Trophoblast cell (in vitro differentiated cells and primary cell): ENCODE measurements around the gene TNF.

Experiments
- DNase-seq, 2 donors: peaks; one replicate each; pipeline ENCODE4 v3.0.0-alpha.2; 2016
- H2AFZ ChIP-seq: 2 replicates; pipeline ENCODE4 v1.6.1; 2013; ENCODE audit warnings: low read length, moderate library complexity, mild to moderate bottlenecking; ENCODE audit not compliant: insufficient read depth, poor library complexity
- H2AK5ac ChIP-seq: 2 replicates; pipeline ENCODE4 v1.6.1; 2013; ENCODE audit warnings: mild to moderate bottlenecking, low read length
- H2BK120ac ChIP-seq: 2 replicates; pipeline ENCODE4 v1.6.1; 2013; ENCODE audit warnings: low read length, mild to moderate bottlenecking, moderate library complexity; ENCODE audit not compliant: insufficient read depth, poor library complexity
- H2BK12ac ChIP-seq: 2 replicates; pipeline ENCODE4 v1.6.1; 2013; ENCODE audit warnings: mild to moderate bottlenecking, low read length, moderate library complexity
- H2BK5ac ChIP-seq: 2 replicates; pipeline ENCODE4 v1.6.1; 2013; ENCODE audit warnings: low read length, low read depth, moderate library complexity, mild to moderate bottlenecking; ENCODE audit not compliant: poor library complexity
- H3K14ac ChIP-seq: 2 replicates; pipeline ENCODE4 v1.6.1; 2013; ENCODE audit warnings: mild to moderate bottlenecking, low read length
- H3K18ac ChIP-seq: 2 replicates; pipeline ENCODE4 v1.6.1; 2013; ENCODE audit warnings: mild to moderate bottlenecking, low read length
- H3K23ac ChIP-seq: 2 replicates; pipeline ENCODE4 v1.6.1; 2013; ENCODE audit warnings: low read length
- H3K27ac ChIP-seq: 2 replicates; pipeline ENCODE4 v1.5.1; 2013; ENCODE audit warnings: low read depth, mild to moderate bottlenecking, inconsistent platforms, low read length, moderate library complexity
- H3K27me3 ChIP-seq: 2 replicates; pipeline ENCODE4 v1.6.1; 2013; ENCODE audit warnings: inconsistent platforms, mild to moderate bottlenecking, low read length, moderate library complexity; ENCODE audit not compliant: insufficient read depth
- H3K36me3 ChIP-seq, 2 experiments: 1 replicate in 1 of 2; 2 replicates in 1 of 2; pipeline ENCODE4 v1.6.1; 2013; ENCODE audit warnings: low read length in 2 of 2, mild to moderate bottlenecking in 2 of 2, moderate library complexity in 1 of 2; ENCODE audit not compliant: insufficient read depth in 2 of 2, control insufficient read depth in 1 of 2
- H3K4ac ChIP-seq: 2 replicates; pipeline ENCODE4 v1.6.1; 2013; ENCODE audit warnings: low read depth, mild to moderate bottlenecking, low read length, moderate library complexity
- H3K4me1 ChIP-seq, 2 experiments: 1 replicate in 1 of 2; 2 replicates in 1 of 2; pipeline ENCODE4 v1.6.1; 2013; ENCODE audit warnings: low read length in 2 of 2, mild to moderate bottlenecking in 2 of 2, moderate library complexity in 1 of 2; ENCODE audit not compliant: insufficient read depth in 2 of 2, control insufficient read depth in 1 of 2
- H3K4me2 ChIP-seq: 2 replicates; pipeline ENCODE4 v1.6.1; 2013; ENCODE audit warnings: inconsistent platforms, mild to moderate bottlenecking, low read length, moderate library complexity
- H3K4me3 ChIP-seq: 2 replicates; pipeline ENCODE4 v1.5.1; 2013; ENCODE audit warnings: mild to moderate bottlenecking, low read depth, low read length, inconsistent platforms
- H3K79me1 ChIP-seq: one replicate; pipeline ENCODE4 v1.6.1; 2013; ENCODE audit warnings: low read length
- H3K79me2 ChIP-seq: 2 replicates; pipeline ENCODE4 v1.6.1; 2013; ENCODE audit warnings: low read length, mild to moderate bottlenecking; ENCODE audit not compliant: control insufficient read depth, insufficient read depth, poor library complexity
- H3K9ac ChIP-seq: 2 replicates; pipeline ENCODE4 v1.6.1; 2013; ENCODE audit warnings: mild to moderate bottlenecking, low read length
- H3K9me3 ChIP-seq: 2 replicates; pipeline ENCODE4 v1.6.1; 2013; ENCODE audit warnings: low read depth, mild to moderate bottlenecking, control low read depth, inconsistent platforms, low read length; ENCODE audit not compliant: insufficient read depth
- H4K12ac ChIP-seq: 2 replicates; pipeline ENCODE4 v1.6.1; 2013; ENCODE audit warnings: low read depth, mild to moderate bottlenecking, low read length, moderate library complexity
- H4K8ac ChIP-seq: 2 replicates; pipeline ENCODE4 v1.6.1; 2013; ENCODE audit warnings: low read depth, mild to moderate bottlenecking, low read length, moderate library complexity
- H4K91ac ChIP-seq: one replicate; pipeline ENCODE4 v1.6.1; 2013; ENCODE audit warnings: low read depth, mild to moderate bottlenecking, low read length, moderate library complexity
- WGBS: extraction: QIAGEN DNeasy Blood & Tissue Kit; methylation state at CpG from one replicate; pipeline ENCODE4 v1.1.7; 2013; ENCODE audit warnings: missing lambda C conversion rate; ENCODE audit not compliant: insufficient read length, insufficient coverage; ENCODE audit errors: extremely low coverage; 5-methylcytosine and 5-hydroxymethylcytosine counted together

Gene TNF

GRCh38 chr6:31567531-31568370 is 7.6 kb upstream of the TNF start:
- H3K79me1 ChIP-seq = peaks cover 3% of the 10 kb centered on the region

GRCh38 chr6:31568537-31568961 is 6.8 kb upstream of the TNF start:
- Histone ChIP-seq H3K79me2 (no peaks in the 10 kb centered on the region), H4K91ac (no peak overlapping the region), H3K36me3 (no peaks in the 10 kb centered on the region), H3K79me1 (peaks cover 6% of the 10 kb centered on the region), H3K14ac (no peak overlapping the region), H2BK120ac (no peak overlapping the region), H3K9me3 (no peaks in the 10 kb centered on the region), H4K12ac (no peak overlapping the region), H3K23ac (no peak overlapping the region), H3K27ac (no peak overlapping the region), H2BK12ac (peak overlapping the region; percentile 72), H2AK5ac (peak overlapping the region; percentile 84), H3K4ac (no peak overlapping the region), H2AFZ (no peak overlapping the region), H3K18ac (no peak overlapping the region), H3K4me2 (no peak overlapping the region), H3K4me3 (no peak overlapping the region), H3K4me1 (peaks cover 8 to 9% of the 10 kb centered on the region in 2 experiments), H2BK5ac (no peak overlapping the region), H3K27me3 (no peaks in the 10 kb centered on the region), H4K8ac (no peak overlapping the region), H3K9ac (no peak overlapping the region)
- DNase-seq = peak; percentile 31 to 44
- WGBS = no CpG with 5 or more reads among the region's 3 CpGs

More at GRCh38 chr6:31567531-31568370, 7.6 kb upstream of the TNF start:
- WGBS = no CpG with 5 or more reads among the region's 9 CpGs
- Histone ChIP-seq H3K27ac (no peak overlapping the region), H3K9ac (no peak overlapping the region), H3K27me3 (no peaks in the 10 kb centered on the region), H2AFZ (no peak overlapping the region), H4K91ac (no peak overlapping the region), H2BK12ac (no peak overlapping the region), H3K14ac (no peak overlapping the region), H3K4me2 (no peak overlapping the region), H3K4me3 (no peak overlapping the region), H3K4me1 (peaks cover 3 to 6% of the 10 kb centered on the region in 2 experiments), H4K12ac (no peak overlapping the region), H3K18ac (no peak overlapping the region), H3K23ac (no peak overlapping the region), H2BK5ac (no peak overlapping the region), H3K36me3 (no peaks in the 10 kb centered on the region), H3K9me3 (no peaks in the 10 kb centered on the region), H3K4ac (no peak overlapping the region), H2BK120ac (no peak overlapping the region), H2AK5ac (no peak overlapping the region), H4K8ac (no peak overlapping the region), H3K79me2 (no peaks in the 10 kb centered on the region)
- no peak for DNase-seq

GRCh38 chr6:31569861-31570536 is 5.4 kb upstream of the TNF start:
- no peaks in the 10 kb centered on the region for H3K36me3 ChIP-seq
- H4K12ac ChIP-seq = no peak overlapping the region
- no peak overlapping the region for H3K9ac ChIP-seq
- no peaks in the 10 kb centered on the region for H3K27me3 ChIP-seq
- no peak overlapping the region for H4K91ac ChIP-seq
- peaks cover 21 to 22% of the 10 kb centered on the region in 2 experiments for H3K4me1 ChIP-seq
- no CpG with 5 or more reads among the region's 1 CpG for WGBS
- no peak overlapping the region for H3K27ac ChIP-seq
- peaks cover 15% of the 10 kb centered on the region for H3K79me1 ChIP-seq
- H3K23ac ChIP-seq = no peak overlapping the region
- H2BK5ac ChIP-seq = no peak overlapping the region
- H3K9me3 ChIP-seq = no peaks in the 10 kb centered on the region
- H3K79me2 ChIP-seq = no peaks in the 10 kb centered on the region
- no peak overlapping the region for H2BK120ac ChIP-seq
- H4K8ac ChIP-seq = no peak overlapping the region
- no peak overlapping the region for H3K4me2 ChIP-seq
- H3K4ac ChIP-seq = no peak overlapping the region
- no peak overlapping the region for H3K4me3 ChIP-seq
- H3K14ac ChIP-seq = no peak overlapping the region
- no peak overlapping the region for H2BK12ac ChIP-seq
- DNase-seq = no peak
- H2AFZ ChIP-seq = no peak overlapping the region
- H3K18ac ChIP-seq = no peak overlapping the region
- no peak overlapping the region for H2AK5ac ChIP-seq

- Histone ChIP-seq H3K23ac (no peak within 1 kb of the TSS), H3K9ac (no peak within 1 kb of the TSS), H3K4me1 (peaks cover 41 to 42% of the 10 kb centered on the region in 2 experiments), H2BK12ac (peak within 1 kb of the TSS; percentile 93), H3K9me3 (no peaks in the 10 kb centered on the region), H3K27me3 (no peaks in the 10 kb centered on the region), H3K36me3 (no peaks in the 10 kb centered on the region), H2AK5ac (peak within 1 kb of the TSS; percentile 65), H2AFZ (no peak within 1 kb of the TSS), H3K4me3 (no peak within 1 kb of the TSS), H4K8ac (no peak within 1 kb of the TSS), H3K4me2 (no peak within 1 kb of the TSS), H4K12ac (no peak within 1 kb of the TSS), H3K18ac (no peak within 1 kb of the TSS), H2BK120ac (peak within 1 kb of the TSS; percentile 25), H3K79me1 (peaks cover 29% of the 10 kb centered on the region), H3K4ac (no peak within 1 kb of the TSS), H3K14ac (no peak within 1 kb of the TSS), H3K27ac (no peak within 1 kb of the TSS), H2BK5ac (peak within 1 kb of the TSS; percentile 45), H3K79me2 (no peaks in the 10 kb centered on the region), H4K91ac (peak within 1 kb of the TSS; percentile 82)
- DNase-seq = no peak
- no CpG with 5 or more reads among the region's 27 CpGs for WGBS
Measured at GRCh38 chr6:31572041-31572911, 3.1 kb upstream of the TNF start, which contains the start of gene LTA. Gene LTA (plus strand): TSS chr6:31572289. CDS start chr6:31572743, 454 bp downstream.
